ENCODE measurements around the gene REX1BD.
"Not testable (repeated sequence)": the region's sequence is repeated elsewhere in the genome, so short reads cannot be mapped to it uniquely, and the experiment has no call there.

REX1BD gene

DNA sequence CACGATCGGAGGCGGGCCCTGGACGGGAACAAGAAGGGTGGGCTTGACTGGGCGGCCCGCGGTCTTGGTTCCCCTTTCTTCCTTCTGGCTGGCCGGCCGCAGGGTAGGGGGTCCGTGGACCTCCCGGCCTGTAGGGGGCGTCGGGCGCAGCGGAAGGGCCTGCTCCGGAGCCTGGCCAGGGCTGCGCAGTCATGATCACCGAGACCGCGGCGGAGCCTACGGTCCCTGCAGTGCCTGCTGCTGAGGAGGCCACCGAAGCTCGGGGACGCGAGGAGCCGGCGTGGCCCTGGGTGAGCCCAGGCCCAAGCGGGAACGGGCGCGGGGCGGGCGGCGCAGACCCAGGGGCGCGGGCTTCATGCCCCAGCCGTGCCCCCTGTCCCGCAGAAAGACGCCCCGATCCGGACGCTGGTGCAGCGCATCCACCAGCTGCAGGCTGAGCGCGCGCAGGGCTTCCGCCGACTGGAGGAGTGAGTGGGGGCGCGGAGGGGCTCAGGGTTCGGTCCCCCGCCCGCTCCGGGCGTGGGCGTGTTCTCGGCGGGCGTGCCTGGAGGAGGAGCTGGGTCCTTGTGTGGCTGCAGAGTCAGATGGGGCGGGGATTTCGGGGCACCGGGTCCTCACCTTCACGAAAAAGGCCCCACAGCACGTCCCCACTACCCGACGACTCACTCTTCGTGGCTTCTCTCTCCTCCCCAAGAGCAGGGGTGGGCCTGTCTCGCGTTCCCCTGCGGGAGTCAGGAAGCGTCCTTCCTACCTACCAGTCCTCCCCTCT, at the start of gene REX1BD:
REX1BD (plus strand) TSS at position 188 of the 769 bp plus-strand sequence; CDS start at position 192, 4 bp downstream.
- peak; percentile 89 for DNase-seq

DNA sequence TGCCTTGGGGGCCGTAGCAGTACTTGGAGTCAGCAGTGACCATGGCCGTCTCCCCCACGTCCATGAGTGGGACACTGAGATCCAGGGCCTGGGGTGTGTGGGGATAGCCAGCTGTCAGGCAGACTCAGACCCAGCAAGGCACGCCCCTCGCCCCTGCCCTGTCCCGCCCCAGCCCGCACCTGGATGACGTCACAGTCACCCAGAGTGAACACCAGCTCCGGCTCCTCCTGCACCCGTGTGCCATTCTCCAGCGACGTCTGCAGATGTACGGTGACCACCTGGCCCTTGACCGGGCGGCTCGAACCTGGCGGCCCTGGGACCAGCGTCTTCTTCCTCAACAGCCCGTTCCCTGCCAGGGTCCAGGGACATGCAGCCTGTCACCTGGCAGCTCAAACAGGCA, 49.2 kb upstream of the REX1BD start:
- no peak for DNase-seq

DNA sequence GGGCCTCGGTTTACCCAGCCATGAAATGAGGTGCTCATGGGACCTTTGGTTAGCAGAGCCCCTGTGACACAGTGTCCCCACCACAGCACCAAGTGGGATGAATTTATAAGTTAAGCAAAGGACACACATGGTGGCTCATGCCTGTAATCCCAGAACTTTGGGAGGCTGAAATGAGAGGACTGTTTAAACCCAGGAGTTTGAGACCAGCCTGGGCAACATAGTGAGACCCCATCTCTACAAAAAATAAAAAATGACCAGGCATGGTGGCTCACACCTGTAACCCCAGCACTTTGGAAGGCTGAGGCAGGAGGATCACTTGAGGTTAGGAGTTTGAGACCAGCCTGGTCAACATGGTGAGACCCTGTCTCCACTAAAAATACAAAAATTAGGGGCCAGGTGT, 48.4 kb upstream of the REX1BD start:
- DNase-seq, result not testable (repeated sequence)

DNA sequence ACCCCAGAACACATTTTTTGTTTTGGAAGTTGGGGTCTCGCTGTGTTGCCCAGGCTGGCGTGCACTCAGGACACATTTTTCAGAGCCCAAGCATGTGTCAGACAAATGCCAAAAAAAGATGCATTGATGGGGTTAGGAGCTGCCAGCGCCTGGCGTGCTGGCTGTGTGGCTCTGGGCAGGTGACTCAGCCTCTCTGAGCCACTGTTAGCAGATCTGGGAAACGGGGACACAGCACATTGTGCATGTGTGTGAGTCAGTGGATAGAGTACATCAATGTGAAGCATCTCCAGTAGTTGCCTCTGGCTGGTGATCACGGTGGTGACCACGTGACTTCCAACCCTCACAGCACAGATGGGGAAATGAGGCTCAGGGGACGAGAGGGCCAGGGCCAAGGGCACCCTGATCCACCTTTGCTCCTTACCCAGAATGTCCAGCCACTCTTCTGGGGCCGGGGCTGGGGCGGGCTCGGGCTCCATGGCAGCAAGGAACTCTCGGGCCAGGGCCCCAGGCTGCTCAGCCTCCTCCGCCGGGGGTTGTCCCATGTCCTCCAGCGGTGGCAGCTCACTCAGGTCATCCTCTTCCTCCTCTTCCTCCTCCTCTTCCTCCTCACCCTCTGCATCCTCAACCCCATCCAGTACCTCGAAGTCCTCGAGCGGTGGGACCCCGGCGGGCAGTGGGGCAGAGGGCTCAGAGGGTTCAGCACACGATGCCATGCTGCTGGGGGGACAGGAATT, 47.2 kb upstream of the REX1BD start:
- DNase-seq, result no peak

DNA sequence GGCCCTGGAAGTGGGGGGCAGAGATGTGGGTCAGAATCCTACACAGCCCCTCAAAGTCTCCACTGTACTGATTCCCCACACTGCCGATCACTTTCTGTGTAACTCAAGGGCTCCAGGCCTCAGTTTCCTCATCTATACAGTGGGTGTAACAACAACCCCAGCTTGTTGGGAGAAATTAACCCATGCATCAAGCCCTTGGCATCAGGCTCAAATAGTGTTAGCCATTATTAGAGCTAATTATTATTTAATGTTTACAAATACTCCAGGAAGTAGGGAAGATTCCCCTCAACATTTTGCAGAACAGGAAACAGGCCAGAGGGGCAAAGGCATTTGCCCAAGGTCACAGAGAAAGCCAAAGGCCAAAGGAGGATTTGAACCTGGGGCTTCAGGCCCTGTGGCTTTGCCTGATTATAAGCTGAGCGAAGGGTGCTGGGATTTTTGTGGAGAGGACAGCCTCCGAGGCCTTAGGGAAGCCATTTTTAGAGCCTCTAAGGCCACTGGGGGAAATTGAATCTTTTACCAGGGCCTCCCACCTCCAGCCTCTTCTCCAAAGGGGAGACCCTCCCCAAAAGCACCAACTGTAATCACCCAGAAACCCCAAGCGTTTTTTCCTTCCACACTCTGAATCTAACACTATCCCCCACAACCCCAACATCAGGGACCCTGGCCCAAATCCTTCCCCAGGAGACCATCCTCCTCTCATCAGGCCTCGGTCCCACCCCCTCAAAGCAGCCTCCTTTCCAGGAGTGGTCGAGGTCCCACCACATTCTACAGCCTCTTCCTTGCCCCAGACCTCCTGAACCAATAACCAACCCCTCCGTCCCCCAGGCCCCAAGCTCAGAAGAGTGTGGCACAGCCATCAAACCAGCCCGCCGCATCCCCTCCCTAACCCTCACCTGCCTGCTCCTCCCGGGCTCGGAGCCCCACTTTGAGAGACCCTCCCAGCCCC, 46.3 kb upstream of the REX1BD start:
- DNase-seq, result no peak

DNA sequence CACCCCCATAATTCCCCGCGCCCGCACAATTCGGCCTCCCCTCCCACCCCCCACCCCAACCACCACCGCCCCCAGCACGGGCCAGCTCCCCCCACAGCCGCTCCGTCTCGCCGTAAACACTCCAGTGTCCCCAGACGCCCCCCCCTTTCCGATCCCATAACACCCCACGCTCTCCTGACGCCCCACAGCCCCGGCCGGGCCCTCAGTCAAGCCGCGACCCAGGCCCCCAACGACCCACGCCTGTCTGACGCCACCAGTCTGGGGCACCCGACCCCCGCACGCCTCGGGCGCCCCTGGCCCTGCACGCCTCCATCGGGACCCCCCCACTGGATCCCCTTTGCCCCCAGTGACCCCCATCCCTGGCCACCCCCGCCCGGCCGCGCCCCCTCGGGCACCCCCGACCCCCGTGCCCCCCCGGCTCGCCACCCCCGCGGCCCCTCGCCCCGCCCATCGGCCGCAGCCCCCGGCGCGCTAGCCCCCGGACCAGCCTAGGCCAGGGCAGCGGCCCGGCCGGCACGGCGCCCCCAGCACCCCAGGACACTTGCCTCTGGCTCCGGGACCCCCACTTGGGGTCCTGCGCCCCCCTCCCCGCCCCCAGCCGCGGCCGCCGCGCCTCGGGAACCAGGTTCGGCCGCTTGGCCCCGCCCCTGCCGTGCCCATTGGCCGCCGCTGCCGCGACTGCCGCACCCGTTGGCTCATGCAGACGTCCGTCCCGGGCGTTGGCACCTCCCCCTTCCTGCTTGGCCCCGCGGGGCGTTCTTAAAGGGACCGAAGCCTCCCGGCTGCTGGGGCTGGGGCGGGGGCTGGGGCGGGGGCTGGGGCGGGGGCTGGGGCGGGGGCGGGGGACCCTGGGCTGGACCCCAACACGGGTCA, 45.4 kb upstream of the REX1BD start, which contains the start of gene FKBP8:
FKBP8 (minus strand) TSS at position 633 of the 873 bp plus-strand sequence. CDS start 1,603 bp downstream, outside the sequence.
- peak; percentile 92 for DNase-seq

DNA sequence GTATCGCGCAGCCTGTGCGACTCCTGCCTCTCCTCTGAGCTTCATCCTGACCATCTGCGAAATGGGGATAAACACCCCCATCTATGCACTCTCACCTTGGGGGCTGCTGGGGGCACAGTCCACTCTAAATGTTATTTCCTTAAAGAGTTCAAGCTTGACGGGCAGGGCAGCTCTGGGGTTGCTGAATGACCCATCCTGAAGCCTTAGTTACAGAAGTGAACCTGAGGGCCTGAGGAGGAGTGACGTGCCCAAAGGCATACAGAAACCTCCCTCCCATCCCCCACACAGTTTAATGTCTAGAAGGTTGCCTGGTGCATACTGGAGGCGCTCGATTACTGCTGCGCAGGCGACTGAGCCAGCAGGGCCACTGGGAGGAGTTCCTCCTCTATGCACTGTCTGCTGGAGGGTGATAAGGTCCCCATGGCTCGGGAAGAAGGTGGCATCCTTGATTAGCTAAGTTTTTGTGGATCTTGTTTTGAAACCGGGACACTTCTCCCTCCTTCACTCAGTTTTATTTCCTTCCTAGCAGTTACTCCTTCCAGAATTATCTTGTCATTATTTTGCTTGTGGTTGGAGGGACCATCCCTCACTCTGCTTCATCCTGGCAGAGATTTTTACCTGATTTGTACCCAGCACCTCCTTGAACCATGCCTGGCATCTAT, 44.7 kb upstream of the REX1BD start:
- peak; percentile 89 for DNase-seq

DNA sequence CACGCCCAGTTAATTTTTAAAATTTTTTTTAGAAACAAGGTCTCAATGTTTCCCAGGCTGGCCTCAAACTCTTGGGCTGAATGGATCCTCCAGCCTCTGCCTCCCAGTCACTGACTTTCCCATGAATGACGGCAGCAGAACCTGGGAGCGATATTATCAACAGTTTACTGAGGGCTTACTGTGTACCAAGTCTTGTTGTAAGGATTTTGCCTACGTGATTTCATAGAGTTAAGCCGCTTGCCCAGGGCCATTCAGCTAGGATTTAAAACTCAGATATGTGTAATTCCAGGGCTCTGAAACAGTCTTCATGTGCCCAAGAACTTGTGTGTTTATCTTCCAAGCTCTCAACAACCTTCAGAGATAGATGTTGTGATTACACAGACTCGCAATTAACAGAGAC, 37.0 kb upstream of the REX1BD start:
- DNase-seq, result no peak

DNA sequence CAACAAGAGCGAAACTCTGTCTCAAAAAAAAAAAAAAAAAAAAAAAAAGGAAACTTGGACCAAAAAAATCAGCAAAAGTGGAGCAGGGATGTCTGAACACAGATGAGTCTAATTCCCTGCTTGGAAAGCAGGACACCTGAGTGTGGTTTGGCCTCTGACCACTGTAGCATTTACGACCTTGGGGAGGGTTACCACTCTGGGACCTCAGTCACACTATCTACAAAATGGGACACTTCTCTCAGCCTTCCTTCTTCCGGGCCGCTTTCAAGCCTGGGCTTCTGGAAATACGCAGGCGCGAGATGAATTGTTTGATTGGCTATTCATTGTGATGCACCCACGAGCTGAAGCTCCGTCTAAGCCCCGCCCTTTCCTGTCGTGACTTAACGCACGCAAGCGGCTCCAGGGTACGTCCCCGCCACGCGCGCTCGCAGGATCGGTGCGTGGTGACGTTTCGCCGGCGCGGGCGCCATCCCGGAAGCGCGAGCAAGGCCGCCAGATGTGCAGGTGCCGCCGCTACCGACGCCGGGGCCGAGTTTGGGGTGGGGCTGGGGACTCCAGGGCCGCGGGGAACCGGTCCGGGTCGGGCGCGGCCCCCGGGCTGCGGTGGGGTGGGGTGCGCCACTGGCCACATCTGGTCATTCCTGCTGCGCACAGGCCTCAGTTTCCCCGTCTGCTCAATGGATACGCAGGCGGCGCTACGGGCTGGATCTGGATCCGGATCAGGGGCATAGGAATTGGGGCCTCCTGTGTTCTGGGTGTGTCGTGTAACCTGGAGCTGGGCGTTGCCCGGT, 31.0 kb upstream of the REX1BD start, which contains the start of gene KXD1:
KXD1 (plus strand) TSS at position 460 of the 791 bp plus-strand sequence. CDS start 4,187 bp downstream, outside the sequence.
- peak; percentile 96 for DNase-seq

DNA sequence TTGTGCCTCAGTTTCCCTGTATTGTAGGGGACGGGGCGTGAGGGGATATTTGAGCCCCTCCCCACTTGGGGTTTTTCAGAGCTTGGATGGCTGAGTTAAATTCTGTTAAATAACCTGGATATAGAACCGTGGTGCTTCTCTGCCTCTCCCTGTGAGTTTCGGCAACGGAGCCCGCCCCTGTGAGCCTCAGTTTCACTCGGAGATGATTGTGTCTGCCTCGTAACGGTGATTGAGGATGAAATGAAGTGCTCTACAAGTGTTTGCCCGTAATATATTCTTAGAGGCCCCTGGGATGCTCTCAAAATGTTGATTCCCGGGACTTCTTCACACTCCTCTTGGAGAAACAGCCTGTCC, 30.4 kb upstream of the REX1BD start:
- DNase-seq, result no peak

DNA sequence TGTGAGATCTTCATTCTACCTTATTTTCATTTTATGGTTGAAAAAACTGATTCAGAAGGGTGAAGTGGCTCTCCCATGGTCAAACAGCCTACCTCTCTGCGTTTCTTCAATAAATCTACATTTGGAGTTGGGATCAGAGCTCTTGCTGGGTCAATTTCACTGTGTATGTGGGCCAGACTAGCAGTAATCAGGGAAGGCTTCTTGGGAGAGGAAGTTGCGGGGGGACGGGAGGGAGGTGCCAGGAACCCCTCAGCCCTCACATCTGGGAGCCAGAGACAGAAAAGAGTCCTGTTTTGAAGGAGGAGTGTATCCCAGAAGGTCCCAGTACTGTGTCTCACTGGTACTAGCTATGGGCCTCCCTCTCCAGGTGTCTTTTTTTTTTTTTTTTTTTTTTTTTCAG, 30.0 kb upstream of the REX1BD start:
- no peak for DNase-seq

DNA sequence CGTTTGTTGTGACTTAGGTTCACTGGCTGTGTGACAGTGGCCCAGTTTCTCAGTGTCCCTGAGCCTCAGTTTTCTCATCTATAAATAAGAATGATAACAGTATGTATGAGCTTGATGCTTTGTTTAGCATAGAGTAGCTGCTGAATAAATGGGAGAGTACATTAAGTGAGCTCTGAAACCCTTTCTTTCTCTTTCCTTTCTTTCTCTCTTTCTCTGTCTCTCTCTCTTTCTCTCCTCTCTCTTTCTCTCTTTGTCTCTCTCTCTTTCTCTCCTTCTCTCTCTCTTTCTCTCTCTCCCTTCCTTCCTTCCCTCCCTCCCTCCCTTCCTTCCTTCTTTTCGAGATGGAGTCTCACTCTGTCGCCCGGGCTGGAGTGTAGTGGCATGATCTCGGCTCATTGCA, 28.9 kb upstream of the REX1BD start:
- no peak for DNase-seq

DNA sequence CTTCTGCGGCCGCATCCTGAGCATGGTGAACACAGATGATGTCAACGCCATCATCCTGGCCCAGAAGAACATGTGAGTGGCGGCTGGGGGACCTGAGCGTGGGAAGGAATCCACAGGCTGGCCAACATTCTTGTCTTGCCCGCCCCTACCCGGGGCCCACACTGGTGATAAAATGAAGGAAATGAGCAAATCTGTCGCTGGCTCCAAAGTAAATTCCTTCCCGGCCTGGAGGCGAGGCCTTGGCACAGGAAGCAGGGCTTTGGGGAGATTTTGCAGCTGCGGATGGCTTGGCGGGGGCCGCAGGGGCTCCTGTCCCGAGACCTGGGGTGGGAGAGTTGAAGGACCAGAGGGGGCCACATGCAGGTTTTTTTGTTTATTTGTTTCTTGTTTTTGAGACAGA, 26.5 kb upstream of the REX1BD start:
- DNase-seq, result no peak

DNA sequence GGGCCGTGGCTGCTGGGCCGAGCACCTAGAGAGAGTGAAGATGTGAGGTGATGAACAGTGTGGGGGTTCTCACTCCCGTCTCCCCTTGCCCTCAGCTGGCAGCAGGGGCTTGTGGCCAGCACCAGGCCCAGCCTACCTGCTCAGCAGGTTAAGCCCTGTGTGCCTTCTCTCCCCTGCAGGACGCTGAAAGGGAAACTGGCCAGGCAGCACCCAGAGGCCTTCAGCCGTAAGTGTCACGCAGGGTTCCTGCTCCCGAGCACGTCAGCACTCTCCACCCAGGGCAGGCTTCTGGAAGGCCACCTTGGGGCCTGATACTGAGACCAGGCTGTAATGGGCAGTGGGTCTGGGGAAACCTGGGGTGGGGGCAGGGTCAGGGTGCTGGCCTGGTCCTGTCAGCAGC, 21.6 kb upstream of the REX1BD start:
- no peak for DNase-seq

DNA sequence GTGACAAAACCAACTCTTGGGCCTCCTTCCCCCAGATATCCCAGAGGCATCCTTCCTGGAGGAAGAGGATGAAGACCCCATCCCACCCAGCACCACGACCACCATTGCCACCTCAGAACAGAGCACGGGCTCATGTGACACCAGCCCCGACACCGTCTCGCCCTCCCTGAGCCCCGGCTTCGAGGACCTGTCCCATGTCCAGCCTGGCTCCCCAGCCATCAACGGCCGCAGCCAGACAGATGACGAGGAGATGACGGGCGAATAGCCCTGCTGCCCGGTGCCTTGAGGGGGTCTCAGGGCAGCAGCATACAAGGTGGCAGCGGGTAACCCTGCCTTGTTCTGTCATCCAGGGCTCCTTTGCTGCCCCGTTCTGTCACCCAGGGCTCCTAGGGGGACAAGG, 20.2 kb upstream of the REX1BD start:
- no peak for DNase-seq

DNA sequence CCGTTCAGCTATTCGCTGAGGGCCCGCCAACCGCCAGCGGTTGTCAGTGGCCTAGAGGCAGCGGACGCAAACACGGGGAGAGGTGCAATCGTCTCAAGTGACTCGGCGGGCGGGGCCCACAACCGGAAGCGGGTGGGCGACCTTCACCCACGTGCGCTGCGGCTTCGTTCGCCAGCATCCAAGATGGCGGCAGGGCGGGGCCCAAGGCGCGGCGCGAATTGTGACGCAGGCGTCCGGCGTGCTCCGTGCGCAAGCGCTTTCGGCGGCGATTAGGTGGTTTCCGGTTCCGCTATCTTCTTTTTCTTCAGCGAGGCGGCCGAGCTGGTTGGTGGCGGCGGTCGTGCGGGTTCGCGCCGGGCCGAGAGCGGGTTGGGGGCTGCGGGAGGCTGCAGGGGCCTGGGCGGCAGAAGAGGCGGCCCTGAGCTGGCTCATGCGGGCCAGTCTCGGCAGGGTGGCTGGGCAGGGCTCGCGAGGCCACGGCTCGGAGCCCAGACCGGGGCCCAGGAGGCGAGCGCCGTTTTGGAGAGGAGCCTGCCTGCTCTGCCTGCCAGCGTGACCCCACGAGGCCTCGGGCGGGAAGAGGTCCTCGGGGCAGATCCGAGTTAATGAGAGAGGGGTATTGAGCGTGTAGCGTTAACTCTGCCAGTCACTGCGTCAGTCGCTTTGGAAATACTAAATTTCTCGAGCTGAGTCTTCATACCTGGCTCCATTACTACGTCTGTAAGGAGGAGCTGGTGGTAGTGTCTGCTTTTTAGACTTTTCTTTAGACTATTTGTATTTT, 16.8 kb upstream of the REX1BD start, which contains the start of gene UBA52:
UBA52 (plus strand) TSS at position 294 of the 781 bp plus-strand sequence. CDS start 1,444 bp downstream, outside the sequence.
- DNase-seq, result peak; percentile 99

DNA sequence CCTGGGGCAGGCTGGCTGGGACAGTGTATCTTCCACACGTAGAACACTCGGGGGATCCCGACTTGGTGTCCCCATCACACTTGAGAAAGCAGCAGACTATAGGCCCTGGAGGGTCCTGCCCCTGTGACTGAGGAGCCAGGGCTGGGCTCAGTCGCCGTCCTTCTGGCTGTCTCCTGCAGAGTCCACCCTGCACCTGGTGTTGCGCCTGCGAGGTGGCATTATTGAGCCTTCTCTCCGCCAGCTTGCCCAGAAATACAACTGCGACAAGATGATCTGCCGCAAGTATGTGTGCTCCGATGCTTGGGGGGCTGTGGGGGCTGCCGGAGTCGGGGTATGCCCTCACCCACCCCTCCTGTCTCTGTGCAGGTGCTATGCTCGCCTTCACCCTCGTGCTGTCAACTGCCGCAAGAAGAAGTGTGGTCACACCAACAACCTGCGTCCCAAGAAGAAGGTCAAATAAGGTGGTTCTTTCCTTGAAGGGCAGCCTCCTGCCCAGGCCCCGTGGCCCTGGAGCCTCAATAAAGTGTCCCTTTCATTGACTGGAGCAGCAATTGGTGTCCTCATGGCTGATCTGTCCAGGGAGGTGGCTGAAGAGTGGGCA, 13.8 kb upstream of the REX1BD start:
- no peak for DNase-seq

DNA sequence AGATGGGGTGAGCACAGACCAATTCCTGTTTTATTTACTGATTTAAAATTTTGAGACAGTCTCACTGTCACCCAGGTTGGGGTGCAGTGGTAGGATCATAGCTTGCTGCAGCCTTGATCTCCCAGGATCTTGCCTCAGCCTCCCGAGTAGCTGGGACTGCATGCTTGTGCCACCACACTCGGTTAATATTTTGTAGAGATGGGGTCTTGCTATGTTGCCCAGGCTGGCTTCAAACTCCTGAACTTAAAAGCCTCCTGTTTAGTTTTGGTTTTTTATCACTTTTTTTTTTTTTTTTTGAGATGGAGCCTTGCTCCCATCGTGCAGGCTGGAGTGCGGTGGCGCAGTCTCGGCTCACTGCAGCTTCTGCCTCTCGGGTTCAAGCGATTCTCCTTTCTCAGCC, 12.2 kb upstream of the REX1BD start:
- DNase-seq, result no peak

DNA sequence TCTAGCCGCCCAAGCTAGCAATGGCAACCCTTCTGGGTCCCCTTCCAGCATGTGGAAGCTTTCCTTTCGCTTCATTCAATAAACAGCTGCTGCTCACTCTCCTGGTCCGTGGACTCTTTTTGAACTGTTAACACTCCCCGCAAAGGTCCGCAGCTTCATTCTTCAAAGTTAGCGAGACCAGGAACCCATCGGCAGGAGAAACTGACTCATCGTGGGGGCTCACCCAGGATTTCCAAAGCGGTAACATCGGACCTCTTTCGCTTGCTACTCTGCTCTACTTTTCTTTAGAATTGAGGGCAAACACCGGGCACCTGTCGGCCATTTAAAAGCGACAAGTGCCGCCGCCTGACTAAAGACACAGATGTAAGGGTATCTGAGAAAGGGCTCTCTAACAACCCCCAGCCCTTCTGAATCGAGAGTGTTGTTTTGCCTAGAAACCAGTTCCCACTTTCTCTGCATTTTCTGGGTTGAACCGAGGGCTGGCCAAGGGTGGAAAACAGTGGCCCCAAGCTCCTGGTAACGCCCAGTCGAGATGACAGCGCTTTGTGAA, 11.2 kb upstream of the REX1BD start:
- no peak for DNase-seq

Measured in islet precursor cell (in vitro differentiated cells).